Esophagus squamous epithelium (tissue), 4 donors: Measurements from ENCODE around the gene DUSP16.
"Not testable (repeated sequence)": the region's sequence is repeated elsewhere in the genome, so short reads cannot be mapped to it uniquely, and the experiment has no call there.

Source experiments
- CTCF ChIP-seq, 6 experiments: fragments of 450-650 bp in 4 of 6; fragments of 200-600 bp in 2 of 6; sonication (generic) in 2 of 6; IDR thresholded peaks; one replicate each; pipeline ENCODE4 v1.5.1; 2016 to 2019; ENCODE audit warnings: antibody characterized with exemption in 6 of 6, mild to moderate bottlenecking in 4 of 6, moderate library complexity in 4 of 6
- POLR2A ChIP-seq, 4 donors: fragments of 450-650 bp; IDR thresholded peaks; one replicate each; pipeline ENCODE4 v1.6.1; 2017; ENCODE audit warnings: antibody characterized with exemption in 4 of 4, mild to moderate bottlenecking in 4 of 4, moderate library complexity in 3 of 4

DNA sequence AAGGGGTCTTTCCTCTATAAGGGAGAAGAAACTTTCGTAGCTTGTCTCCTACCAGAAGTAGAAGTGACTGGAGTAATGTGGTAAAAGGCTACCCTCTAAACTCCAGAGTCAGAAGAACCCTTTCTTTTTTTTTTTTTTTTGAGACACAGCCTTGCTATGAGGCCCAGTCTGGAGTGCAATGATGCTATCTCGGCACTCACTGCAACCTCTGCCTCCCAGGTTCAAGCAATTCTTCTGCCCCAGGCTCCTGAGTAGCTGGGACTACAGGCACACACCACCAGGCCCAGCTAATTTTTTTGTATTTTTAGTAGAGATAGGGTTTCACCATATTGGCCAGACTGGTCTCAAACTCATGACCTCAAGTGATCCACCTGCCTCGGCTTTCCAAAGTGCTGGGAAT lies 25.8 kb upstream of the DUSP16 start:
- not testable (repeated sequence) for TF ChIP-seq CTCF, POLR2A (IDR thresholded peaks at IDR 0.05)
